GM19452 (cell line): ENCODE measurements around the gene IPO13.

Experiments
- ATAC-seq: cut with Tn5 transposase; IDR thresholded peaks from one replicate; pipeline ENCODE4 v1.9.1; 2021; ENCODE audit not compliant: unreplicated experiment

IPO13 gene

GRCh38 chr1:43946236-43947060 lies at the start of gene IPO13:
TSS of gene IPO13 (plus strand) at chr1:43946950. CDS start at chr1:43947601, 651 bp downstream.
- peak; percentile 87 for ATAC-seq

DNA sequence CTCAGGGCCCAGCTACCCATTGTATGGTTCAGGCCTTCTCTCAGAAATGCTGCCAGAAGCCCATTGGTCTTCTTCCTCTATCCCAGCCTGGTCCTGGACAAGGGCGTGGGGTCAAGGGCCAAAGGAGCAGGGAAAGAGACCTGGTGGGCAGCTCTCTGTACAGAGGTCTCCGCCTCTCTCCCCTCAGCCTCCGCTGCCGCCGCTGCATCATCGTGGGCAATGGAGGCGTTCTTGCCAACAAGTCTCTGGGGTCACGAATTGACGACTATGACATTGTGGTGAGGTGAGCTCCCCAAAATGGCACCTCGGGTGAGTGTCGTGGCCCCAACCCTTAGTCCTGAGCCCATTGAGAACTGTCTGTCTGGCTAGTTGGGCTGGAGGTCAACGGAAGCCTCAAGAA lies 47.8 kb upstream of the IPO13 start:
- no peak for ATAC-seq

GRCh38 chr1:43900386-43900785 lies 46.4 kb upstream of the IPO13 start:
- no peak for ATAC-seq

DNA sequence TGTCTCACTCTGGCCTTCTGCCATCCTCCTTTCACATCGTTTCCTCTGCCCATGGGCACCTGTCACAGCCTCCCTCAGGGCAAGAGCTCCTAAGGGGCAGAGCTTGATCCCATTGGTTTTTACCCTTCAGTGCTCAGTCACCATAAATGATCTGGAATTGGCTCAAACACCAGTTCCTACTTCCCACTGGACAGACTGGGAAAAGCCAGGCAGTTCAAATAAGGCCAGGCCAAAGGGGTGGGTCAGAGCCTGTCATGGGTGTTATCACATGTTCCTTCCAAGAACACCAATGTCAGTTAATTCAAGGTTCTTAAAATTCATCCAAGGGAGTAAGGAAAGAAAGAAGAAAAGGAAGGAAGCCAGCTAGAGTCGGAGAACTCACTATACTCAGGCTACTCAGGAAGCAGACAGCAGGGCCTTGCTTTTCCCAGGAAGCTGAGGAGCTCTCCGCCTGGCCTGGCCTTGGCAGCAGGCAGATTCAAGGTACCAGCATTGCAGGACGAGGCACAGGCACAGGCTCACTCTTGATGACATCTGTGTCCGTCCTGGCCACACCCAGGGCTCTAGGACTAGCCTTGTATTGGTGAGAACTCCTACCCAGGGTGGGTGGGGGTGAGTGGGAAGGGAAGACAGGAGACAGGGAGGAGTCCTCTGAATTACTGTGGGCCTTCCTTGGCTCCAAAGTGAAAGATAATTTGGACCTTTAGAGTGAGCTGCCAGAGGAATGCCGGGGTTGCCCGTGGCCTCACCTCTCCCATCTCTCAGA lies 45.4 kb upstream of the IPO13 start:
- no peak for ATAC-seq

- ATAC-seq = no peak
Observed at GRCh38 chr1:43902058-43902831, 44.5 kb upstream of the IPO13 start.

DNA sequence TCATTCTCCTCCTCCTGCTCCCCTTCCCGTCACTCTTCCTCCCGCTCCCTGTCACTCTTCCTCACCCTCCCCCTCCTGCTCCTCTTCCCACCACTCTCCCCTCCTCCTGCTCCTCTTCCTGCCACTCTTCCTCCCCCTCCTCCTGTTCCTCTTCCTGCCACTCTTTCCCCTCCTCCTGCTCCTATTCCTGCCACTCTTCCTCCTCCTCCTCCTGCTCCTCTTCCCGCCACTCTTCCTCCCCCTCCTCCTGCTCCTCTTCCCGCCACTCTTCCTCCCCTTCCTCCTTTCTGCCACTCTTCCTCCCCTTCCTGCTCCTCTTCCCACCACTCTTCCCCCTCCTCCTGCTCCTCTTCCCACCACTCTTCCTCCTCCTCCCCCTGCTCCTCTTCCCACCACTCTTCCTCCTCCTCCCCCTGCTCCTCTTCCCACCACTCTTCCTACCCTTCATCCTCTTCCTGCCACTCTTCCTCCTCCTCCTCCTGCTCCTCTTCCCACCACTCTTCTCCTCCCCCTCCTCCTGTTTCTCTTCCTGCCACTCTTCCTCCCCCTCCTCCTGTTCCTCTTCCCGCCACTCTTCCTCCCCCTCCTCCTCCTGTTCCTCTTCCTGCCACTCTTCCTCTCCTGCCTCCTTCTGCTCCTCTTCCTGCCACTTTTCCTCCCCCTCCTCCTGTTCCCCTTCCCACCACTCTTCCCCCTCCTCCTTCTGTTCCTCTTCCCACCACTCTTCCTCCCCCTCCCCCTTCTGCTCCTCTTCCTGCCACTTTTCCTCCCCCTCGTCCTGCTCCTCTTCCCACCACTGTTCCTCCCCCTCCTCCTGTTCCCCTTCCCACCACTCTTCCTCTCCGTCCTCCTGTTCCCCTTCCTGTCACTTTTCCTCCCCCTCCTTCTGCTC lies 41.8 kb upstream of the IPO13 start:
- ATAC-seq = no peak

DNA sequence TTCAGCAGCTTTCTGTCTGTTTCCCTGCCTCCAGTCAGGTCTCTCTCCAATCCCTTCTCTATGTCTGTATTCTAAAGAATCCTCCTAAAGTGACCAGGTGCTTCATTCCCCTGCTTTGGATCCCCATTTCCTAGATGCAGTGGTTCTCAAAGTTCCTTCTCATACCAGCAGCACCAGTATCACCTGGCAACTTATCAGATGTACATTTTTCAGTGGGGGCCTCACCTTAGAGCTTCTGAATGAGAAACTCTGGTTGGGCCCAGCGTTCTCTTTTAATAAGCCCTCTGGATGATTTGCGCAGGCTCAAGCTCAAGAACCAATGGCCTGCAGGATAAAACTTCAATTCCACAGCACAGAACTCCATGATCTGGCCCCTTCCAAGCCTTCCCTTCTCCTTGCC lies 38.5 kb upstream of the IPO13 start:
- no peak for ATAC-seq

DNA sequence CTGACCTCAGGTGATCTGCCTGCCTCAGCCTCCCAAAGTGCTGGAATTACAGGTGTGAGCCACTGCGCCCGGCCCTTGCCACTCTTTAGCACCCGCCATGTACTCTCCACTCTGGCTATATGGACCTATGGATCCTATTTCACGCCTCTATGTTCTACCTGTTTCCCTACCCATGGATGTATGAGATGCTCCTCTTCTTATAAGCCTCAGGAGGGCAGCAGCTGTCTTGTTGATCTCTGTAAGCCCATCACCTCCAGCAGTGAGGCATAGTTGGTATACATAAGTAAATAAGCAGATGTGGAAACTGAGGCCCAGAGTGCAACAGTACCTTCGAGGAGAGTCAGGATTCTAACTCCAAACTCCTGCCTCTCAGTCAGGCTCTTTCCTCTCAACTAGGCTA lies 37.9 kb upstream of the IPO13 start:
- no peak for ATAC-seq

DNA sequence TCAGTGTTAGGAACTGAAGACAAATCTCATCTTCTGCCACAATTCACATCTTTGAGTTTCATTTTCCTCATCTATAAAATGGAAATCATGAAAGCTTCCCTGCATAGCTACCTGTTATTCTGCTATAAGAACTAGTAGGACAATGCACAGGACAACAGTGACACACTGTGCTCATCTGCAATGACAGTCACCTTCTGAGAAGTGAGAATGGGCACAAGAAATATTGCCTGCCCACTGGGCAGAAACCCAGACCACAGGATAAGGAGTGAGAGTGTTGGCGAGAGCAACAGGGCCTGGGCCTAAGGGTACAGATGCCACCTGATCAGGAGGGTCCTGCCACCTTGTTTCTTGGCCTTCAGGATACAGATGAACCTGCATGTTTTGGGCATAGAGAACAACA lies 36.4 kb upstream of the IPO13 start:
- no peak for ATAC-seq

GRCh38 chr1:43912607-43913006 lies 34.1 kb upstream of the IPO13 start:
- no peak for ATAC-seq

- ATAC-seq = no peak
Observed at GRCh38 chr1:43913051-43913501, 33.7 kb upstream of the IPO13 start.

DNA sequence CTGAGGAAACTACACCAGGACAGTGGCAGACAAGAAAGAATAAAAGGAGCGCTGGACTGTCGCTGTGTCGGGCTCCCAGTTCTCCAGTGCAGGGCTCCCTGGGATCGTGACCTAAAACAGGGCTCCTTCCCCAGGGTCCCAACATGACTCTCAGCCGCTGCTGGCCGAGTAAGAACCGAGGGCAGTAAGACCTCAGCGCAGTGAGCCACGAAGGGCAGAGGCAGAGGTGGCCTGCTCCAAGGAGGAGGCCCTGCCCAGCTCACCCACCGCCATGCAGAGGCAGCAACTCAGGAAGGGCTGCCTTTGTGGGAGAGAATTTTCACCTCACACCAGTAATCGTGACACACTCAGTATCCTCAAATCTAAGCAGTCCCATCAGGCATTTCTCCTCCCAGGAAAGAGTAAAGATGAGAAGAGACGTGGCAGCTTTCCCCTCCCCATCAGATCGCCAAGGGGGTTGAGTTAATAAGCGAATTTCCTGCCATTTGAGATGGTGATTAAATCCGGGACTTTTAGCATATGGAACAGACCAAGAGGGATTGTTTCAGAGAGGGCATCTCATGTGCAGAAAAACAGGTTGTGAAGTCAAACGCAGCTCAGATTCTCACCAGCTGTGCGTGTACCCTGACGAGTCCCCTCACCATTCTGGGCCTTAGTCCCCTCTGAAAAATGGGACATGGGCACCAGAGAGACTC lies 32.9 kb upstream of the IPO13 start:
- ATAC-seq = no peak

- no peak for ATAC-seq
Observed at GRCh38 chr1:43914576-43915525, 31.9 kb upstream of the IPO13 start.

- ATAC-seq = no peak
Observed at GRCh38 chr1:43919906-43920305, 26.8 kb upstream of the IPO13 start.

GRCh38 chr1:43921022-43921421 lies 25.7 kb upstream of the IPO13 start:
- no peak for ATAC-seq

GRCh38 chr1:43924516-43924915 lies 22.2 kb upstream of the IPO13 start:
- no peak for ATAC-seq

- ATAC-seq = no peak
Observed at GRCh38 chr1:43925846-43926245, 20.9 kb upstream of the IPO13 start.

DNA sequence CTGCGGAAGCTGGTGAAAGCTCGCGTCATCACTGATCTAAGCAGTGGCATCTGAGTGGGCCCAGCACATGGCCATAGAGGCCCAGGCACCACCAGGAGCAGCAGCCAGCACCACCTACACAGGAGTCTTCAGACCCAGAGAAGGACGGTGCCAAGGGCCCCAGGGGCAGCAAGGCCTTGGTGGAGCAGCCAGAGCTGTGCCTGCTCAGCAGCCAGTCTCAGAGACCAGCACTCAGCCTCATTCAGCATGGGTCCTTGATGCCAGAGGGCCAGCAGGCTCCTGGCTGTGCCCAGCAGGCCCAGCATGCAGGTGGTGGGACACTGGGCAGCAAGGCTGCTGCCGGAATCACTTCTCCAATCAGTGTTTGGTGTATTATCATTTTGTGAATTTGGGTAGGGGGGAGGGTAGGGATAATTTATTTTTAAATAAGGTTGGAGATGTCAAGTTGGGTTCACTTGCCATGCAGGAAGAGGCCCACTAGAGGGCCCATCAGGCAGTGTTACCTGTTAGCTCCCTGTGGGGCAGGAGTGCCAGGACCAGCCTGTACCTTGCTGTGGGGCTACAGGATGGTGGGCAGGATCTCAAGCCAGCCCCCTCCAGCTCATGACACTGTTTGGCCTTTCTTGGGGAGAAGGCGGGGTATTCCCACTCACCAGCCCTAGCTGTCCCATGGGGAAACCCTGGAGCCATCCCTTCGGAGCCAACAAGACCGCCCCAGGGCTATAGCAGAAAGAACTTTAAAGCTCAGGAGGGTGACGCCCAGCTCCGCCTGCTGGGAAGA lies 16.4 kb upstream of the IPO13 start:
- no peak for ATAC-seq
